Ovary (tissue), 9 donors: Measurements from ENCODE around the gene CCDC78. TPM values are rescaled to one million over a fixed set of nuclear protein-coding genes. Genes with fewer than 3 reads are reported as not detected.

Source experiments
- DNase-seq, 5 donors: peaks; one replicate each; pipeline ENCODE4 v3.0.0-alpha.2; 2019 to 2020
- H3K27ac ChIP-seq, 2 donors: fragments of 200-600 bp; one replicate each; pipeline versions ENCODE4 v1.5.1 to v1.8.0; 2019 to 2022
- H3K27me3 ChIP-seq: fragments of 200-600 bp; one replicate; pipeline ENCODE4 v1.8.0; 2022
- H3K36me3 ChIP-seq: fragments of 200-600 bp; sonication (generic); one replicate; pipeline ENCODE4 v1.5.1; 2019
- H3K4me1 ChIP-seq: one replicate; pipeline ENCODE4 v1.8.1; 2013; ENCODE audit warnings: mild to moderate bottlenecking, moderate library complexity; ENCODE audit not compliant: insufficient read depth
- H3K4me3 ChIP-seq: fragments of 200-600 bp; sonication (generic); one replicate; pipeline ENCODE4 v1.5.1; 2017
- H3K9me3 ChIP-seq, 2 donors: fragments of 200-600 bp in 1 of 2; sonication (generic) in 1 of 2; one replicate each; pipeline versions ENCODE4 v1.5.1 to v1.8.1; 2013 to 2019; ENCODE audit warnings: mild to moderate bottlenecking in 1 of 2, moderate library complexity in 1 of 2
- CTCF ChIP-seq, 3 donors: fragments of 450-650 bp in 2 of 3; fragments of 200-600 bp in 1 of 3; IDR thresholded peaks; one replicate each; pipeline versions ENCODE4 v1.5.1 to v1.8.0; 2016 to 2022; ENCODE audit warnings: antibody characterized with exemption in 3 of 3, mild to moderate bottlenecking in 1 of 3
- EP300 ChIP-seq: sonication (generic); formaldehyde crosslinking; IDR thresholded peaks from one replicate; pipeline ENCODE4 v1.6.1; 2017; ENCODE audit warnings: antibody characterized with exemption
- POLR2A ChIP-seq: fragments of 450-650 bp; IDR thresholded peaks from one replicate; pipeline ENCODE4 v1.6.1; 2017; ENCODE audit warnings: antibody characterized with exemption, mild to moderate bottlenecking, moderate library complexity
- WGBS, 3 donors: extraction: QIAGEN DNeasy Blood & Tissue Kit in 1 of 3; methylation state at CpG; one replicate each; pipeline versions ENCODE4 v1.1.5 to v1.1.7; 2013 to 2017; 5-methylcytosine and 5-hydroxymethylcytosine counted together
- intact Hi-C, 4 donors: fragments of 100-400 bp; cut with DNase I; formaldehyde crosslinking; loops; one replicate each; pipeline versions ENCODE4 v1.11.0 to v1.15.1; 2022 to 2023
- polyA plus RNA-seq, 2 donors: library from polyadenylated mRNA; stranded (reverse); fragments of 200-250 nt in 1 of 2; fragments of 350-450 nt in 1 of 2; fragmentation: Illumina TruSeq in 1 of 2; extraction: RNeasy Lipid Tissue Mini Kit (QIAGEN cat#74804) in 1 of 2; gene quantifications; one replicate each; pipeline ENCODE4 v1.2.3, GENCODE V29; 2013 to 2014
- total RNA-seq, 7 donors: library from RNA; depleted of rRNA in 2 of 7; stranded (reverse); fragments of >200 nt in 2 of 7; fragmentation: NEBNext Ultra II Directional in 3 of 7; extraction: Animal tissue kit (Norgen Biotek cat#: 25700) in 3 of 7; gene quantifications; one replicate each; pipeline versions ENCODE4 v1.1.0 to v1.2.4, GENCODE V29; 2016 to 2023
- donor health status: DM: no; HTN: no; CAD: no; lungs with moderate emphysema.
- donor health status: DM: no; HTN: no; CAD: no.
- donor health status: Bipolar disorder and iron deficiency.
- donor health status: DM: yes; HTN: yes; CAD: no.
- donor health status: DM: no; HTN: no; CAD: no.
- donor health status: DM: yes; HTN: yes; CAD: no.

Gene CCDC78
- total and polyA plus RNA-seq, 9 donors, result 0.40 to 44.3 (median 4.6) TPM; not detected in 2

DNA sequence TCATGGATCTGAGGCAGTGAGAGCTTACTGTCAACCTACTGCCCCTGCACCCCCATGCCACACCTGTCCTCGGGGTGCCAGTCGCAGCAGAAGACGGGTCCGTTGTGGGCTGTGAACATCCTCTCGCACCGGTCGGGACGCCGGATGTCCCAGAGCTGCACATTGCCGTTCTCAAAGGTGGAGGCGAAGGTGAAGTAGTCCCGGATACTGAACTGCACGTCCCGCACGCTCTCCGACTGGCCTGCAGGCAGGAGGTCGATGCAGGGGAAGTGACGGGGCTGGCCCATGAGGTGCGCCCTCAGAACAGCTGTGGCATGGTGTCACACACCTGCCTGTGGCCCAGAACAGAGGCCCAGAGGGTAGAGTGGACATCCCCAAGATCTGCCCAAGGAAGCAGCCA lies 38.7 kb downstream of the CCDC78 start:
- no peak overlapping the region for H3K4me3 ChIP-seq
- no peaks in the 10 kb centered on the region for H3K27me3 ChIP-seq
- no peaks in the 10 kb centered on the region for H3K9me3 ChIP-seq
- no peak overlapping the region for H3K27ac ChIP-seq
- TF ChIP-seq EP300, result no peak
- no peak for TF ChIP-seq CTCF (IDR thresholded peaks at IDR 0.05)
- TF ChIP-seq POLR2A, result no peak
- H3K4me1 ChIP-seq, result peaks cover 28% of the 10 kb centered on the region
- WGBS, 3 donors, result 88 to 93% (median 92%) methylated on average over 19 of the region's 19 CpGs
- no peak for DNase-seq
- intact Hi-C loops, result no loop called here
- no peaks in the 10 kb centered on the region for H3K36me3 ChIP-seq

GRCh38 chr16:686459-687260 lies 39.6 kb downstream of the CCDC78 start:
- Histone ChIP-seq H3K27ac (no peak overlapping the region), H3K4me3 (no peak overlapping the region), H3K36me3 (no peaks in the 10 kb centered on the region), H3K4me1 (peaks cover 29% of the 10 kb centered on the region), H3K9me3 (no peaks in the 10 kb centered on the region), H3K27me3 (no peaks in the 10 kb centered on the region)
- 88 to 91% (median 89%) methylated on average over 51 of the region's 51 CpGs for WGBS, 3 donors
- TF ChIP-seq EP300, result no peak
- no peak for TF ChIP-seq CTCF (IDR thresholded peaks at IDR 0.05)
- TF ChIP-seq POLR2A, result no peak
- intact Hi-C loops, result no loop called here
- DNase-seq, result peak in 3 of 5 donors; percentile 26 to 50 (median 43)

DNA sequence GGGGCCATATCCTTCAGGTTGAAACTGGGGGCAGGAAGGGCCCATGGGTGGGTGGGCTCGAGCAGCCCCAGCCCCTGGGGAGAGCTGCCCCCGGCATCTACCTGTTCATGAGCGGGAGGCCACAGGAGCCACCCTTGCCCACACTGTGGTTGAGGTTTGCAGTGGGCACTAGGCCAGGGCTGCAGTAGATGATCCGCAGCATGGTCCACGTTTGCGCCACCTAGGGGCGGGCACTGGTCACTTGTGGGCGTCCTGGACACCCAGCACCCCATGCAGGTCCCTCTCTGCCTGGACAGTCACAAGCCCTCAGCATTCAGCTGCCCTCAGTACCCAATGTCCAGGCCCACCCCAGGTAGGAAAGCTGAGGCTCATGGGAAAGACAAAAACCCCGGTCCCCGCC lies 40.3 kb downstream of the CCDC78 start:
- Histone ChIP-seq H3K4me1 (peaks cover 35% of the 10 kb centered on the region), H3K27me3 (no peaks in the 10 kb centered on the region), H3K27ac (no peak overlapping the region), H3K36me3 (no peaks in the 10 kb centered on the region), H3K9me3 (no peaks in the 10 kb centered on the region), H3K4me3 (no peak overlapping the region)
- intact Hi-C loops, result no loop called here
- TF ChIP-seq CTCF (IDR thresholded peaks at IDR 0.05) (no peak), POLR2A (no peak), EP300 (no peak)
- peak; percentile 29 to 68 (median 57) for DNase-seq
- 60 to 75% (median 65%) methylated on average over 10 of the region's 10 CpGs for WGBS, 3 donors

- DNase-seq, result peak; percentile 53 to 73 (median 68)
- no peaks in the 10 kb centered on the region for H3K27me3 ChIP-seq
- peak overlapping the region; percentile 59 for H3K4me3 ChIP-seq
- no peaks in the 10 kb centered on the region for H3K9me3 ChIP-seq
- H3K36me3 ChIP-seq, result no peaks in the 10 kb centered on the region
- TF ChIP-seq POLR2A, result no peak
- no peak for TF ChIP-seq CTCF (IDR thresholded peaks at IDR 0.05)
- TF ChIP-seq EP300, result no peak
- 89 to 92% (median 90%) methylated on average over 59 to 61 of the region's 61 CpGs for WGBS, 3 donors
- no peak overlapping the region for H3K27ac ChIP-seq
- intact Hi-C loops, result no loop called here
- peaks cover 34% of the 10 kb centered on the region for H3K4me1 ChIP-seq
Observed at GRCh38 chr16:684961-685696, 41.1 kb downstream of the CCDC78 start.
